HUES6 (cell line): Measurements from ENCODE around the gene PCYOX1L.

ENCODE experiments used
- H3K27ac ChIP-seq: 2 replicates; pipeline ENCODE4 v1.7.0; 2013; ENCODE audit warnings: low read depth, mild to moderate bottlenecking, low read length, inconsistent platforms
- H3K27me3 ChIP-seq: 2 replicates; pipeline ENCODE4 v1.6.1; 2013; ENCODE audit warnings: low read length; ENCODE audit not compliant: control insufficient read depth, insufficient read depth
- H3K36me3 ChIP-seq: 2 replicates; pipeline ENCODE4 v1.6.1; 2013; ENCODE audit warnings: low read length; ENCODE audit not compliant: control insufficient read depth, insufficient read depth
- H3K4me1 ChIP-seq: 2 replicates; pipeline ENCODE4 v1.6.1; 2013; ENCODE audit warnings: low read length; ENCODE audit not compliant: control insufficient read depth, insufficient read depth
- H3K4me3 ChIP-seq: 2 replicates; pipeline ENCODE4 v1.5.1; 2013; ENCODE audit warnings: low read depth, low read length
- H3K9ac ChIP-seq: one replicate; pipeline ENCODE4 v1.6.1; 2013; ENCODE audit warnings: mild to moderate bottlenecking, low read length
- H3K9me3 ChIP-seq: 2 replicates; pipeline ENCODE4 v1.6.1; 2013; ENCODE audit warnings: low read depth, low read length; ENCODE audit not compliant: control insufficient read depth, insufficient read depth

PCYOX1L gene

GRCh38 chr5:149322518-149322917 is 35.3 kb upstream of the PCYOX1L start:
- Histone ChIP-seq H3K27ac (no peak overlapping the region), H3K4me1 (peaks cover 16% of the 10 kb centered on the region), H3K4me3 (no peak overlapping the region), H3K9me3 (no peaks in the 10 kb centered on the region), H3K36me3 (no peaks in the 10 kb centered on the region), H3K9ac (no peak overlapping the region), H3K27me3 (no peaks in the 10 kb centered on the region)

GRCh38 chr5:149323210-149323609 is 34.6 kb upstream of the PCYOX1L start:
- no peak overlapping the region for H3K9ac ChIP-seq
- no peak overlapping the region for H3K4me3 ChIP-seq
- no peaks in the 10 kb centered on the region for H3K27me3 ChIP-seq
- no peaks in the 10 kb centered on the region for H3K36me3 ChIP-seq
- no peaks in the 10 kb centered on the region for H3K9me3 ChIP-seq
- H3K4me1 ChIP-seq, result peaks cover 14% of the 10 kb centered on the region; the same call in 1 of the 2 replicates
- no peak overlapping the region for H3K27ac ChIP-seq

GRCh38 chr5:149323621-149324205 is 34.1 kb upstream of the PCYOX1L start:
- Histone ChIP-seq H3K4me1 (peaks cover 14% of the 10 kb centered on the region; the same call in 1 of the 2 replicates), H3K9me3 (no peaks in the 10 kb centered on the region), H3K9ac (no peak overlapping the region), H3K27me3 (no peaks in the 10 kb centered on the region), H3K4me3 (no peak overlapping the region), H3K27ac (no peak overlapping the region), H3K36me3 (no peaks in the 10 kb centered on the region)

DNA sequence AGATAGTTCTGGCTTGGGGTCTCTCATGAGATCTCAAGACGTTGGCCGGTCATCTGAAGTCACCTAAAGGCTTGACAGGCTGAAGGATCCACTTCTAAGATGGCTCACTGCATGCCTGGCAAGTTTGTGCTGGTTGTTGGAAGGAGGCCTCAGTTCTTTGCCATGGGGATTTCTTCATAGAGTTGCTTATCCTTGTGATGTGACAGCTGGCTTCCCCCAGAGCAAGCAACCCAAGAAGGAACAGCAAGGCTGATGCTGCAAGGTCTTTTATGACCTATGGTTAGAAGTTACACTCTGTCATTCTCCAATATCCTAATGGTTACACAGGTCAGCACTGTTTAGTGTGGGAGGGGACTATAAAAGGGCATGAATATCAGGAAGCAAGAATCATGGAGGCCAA is 33.2 kb upstream of the PCYOX1L start:
- Histone ChIP-seq H3K4me1 (peaks cover 14% of the 10 kb centered on the region; the same call in 1 of the 2 replicates), H3K27ac (no peak overlapping the region), H3K9ac (no peak overlapping the region), H3K9me3 (no peaks in the 10 kb centered on the region), H3K27me3 (no peaks in the 10 kb centered on the region), H3K36me3 (no peaks in the 10 kb centered on the region), H3K4me3 (no peak overlapping the region)

GRCh38 chr5:149325166-149325735 is 32.6 kb upstream of the PCYOX1L start:
- Histone ChIP-seq H3K27ac (no peak overlapping the region), H3K9ac (no peak overlapping the region), H3K36me3 (no peaks in the 10 kb centered on the region), H3K27me3 (no peaks in the 10 kb centered on the region), H3K9me3 (no peaks in the 10 kb centered on the region), H3K4me1 (peaks cover 14% of the 10 kb centered on the region; the same call in 1 of the 2 replicates), H3K4me3 (no peak overlapping the region)

DNA sequence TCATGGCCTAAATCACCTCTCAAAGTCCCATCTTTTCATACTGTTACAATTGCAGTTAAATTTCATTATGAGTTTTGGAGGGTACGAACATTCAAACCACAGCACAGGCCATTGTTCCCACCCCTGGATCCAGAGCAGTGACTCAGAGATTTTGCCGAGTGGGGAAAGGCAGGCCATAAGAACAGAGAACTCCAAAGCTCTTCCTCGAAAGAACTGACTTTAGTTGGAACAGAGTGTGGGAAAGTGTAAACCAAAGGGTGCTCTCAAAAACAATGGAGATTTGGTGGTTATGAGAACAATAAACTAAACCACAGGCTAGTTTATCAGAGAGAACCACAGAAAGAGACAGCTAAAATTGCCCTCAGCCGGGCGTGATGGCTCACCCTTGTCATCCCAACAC is 32.0 kb upstream of the PCYOX1L start:
- Histone ChIP-seq H3K9ac (no peak overlapping the region), H3K9me3 (no peaks in the 10 kb centered on the region), H3K4me3 (no peak overlapping the region), H3K27ac (no peak overlapping the region), H3K36me3 (no peaks in the 10 kb centered on the region), H3K27me3 (no peaks in the 10 kb centered on the region), H3K4me1 (peaks cover 9% of the 10 kb centered on the region; the same call in 1 of the 2 replicates)

DNA sequence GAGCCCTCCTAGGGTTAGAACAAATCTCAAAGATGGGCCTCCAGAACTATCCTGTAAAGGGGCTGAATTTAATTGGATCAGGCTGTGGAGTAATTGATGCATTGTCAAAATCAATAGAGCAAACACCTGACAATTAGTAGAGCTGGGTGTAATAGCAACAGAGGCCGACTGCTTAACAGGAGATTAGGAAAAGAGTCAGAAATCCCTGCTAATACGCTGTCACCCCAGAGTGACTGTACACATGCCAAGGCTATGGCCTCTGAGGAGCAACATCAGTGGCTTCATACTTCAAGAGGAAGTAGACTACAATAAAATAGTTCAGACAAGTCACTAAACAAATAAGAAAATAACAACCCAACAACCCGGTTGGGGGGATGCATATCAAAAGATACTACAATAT is 31.2 kb upstream of the PCYOX1L start:
- Histone ChIP-seq H3K27ac (no peak overlapping the region), H3K27me3 (no peaks in the 10 kb centered on the region), H3K4me1 (peaks cover 4% of the 10 kb centered on the region; the same call in 1 of the 2 replicates), H3K36me3 (no peaks in the 10 kb centered on the region), H3K9me3 (no peaks in the 10 kb centered on the region), H3K9ac (no peak overlapping the region), H3K4me3 (no peak overlapping the region)

DNA sequence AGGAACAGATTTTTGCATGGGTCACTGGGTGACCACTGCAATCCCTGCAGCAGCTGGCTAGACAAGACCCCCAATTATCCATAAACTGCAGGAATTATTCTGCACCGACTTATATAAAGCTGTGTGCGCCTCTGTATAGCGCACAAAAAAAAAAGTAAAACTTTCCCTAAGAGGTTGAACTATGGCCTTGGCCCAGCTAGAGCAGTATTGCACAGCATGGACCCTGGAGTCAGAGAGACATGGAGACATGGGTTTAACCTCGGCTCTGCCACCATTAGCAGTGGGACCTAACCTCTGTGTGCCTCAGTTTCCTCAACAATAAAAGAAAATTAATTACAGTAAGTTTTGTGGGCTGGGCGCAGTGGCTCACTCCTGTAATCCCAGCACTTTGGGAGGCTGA is 29.7 kb upstream of the PCYOX1L start:
- Histone ChIP-seq H3K9me3 (no peaks in the 10 kb centered on the region), H3K27me3 (no peaks in the 10 kb centered on the region), H3K4me3 (no peak overlapping the region)

DNA sequence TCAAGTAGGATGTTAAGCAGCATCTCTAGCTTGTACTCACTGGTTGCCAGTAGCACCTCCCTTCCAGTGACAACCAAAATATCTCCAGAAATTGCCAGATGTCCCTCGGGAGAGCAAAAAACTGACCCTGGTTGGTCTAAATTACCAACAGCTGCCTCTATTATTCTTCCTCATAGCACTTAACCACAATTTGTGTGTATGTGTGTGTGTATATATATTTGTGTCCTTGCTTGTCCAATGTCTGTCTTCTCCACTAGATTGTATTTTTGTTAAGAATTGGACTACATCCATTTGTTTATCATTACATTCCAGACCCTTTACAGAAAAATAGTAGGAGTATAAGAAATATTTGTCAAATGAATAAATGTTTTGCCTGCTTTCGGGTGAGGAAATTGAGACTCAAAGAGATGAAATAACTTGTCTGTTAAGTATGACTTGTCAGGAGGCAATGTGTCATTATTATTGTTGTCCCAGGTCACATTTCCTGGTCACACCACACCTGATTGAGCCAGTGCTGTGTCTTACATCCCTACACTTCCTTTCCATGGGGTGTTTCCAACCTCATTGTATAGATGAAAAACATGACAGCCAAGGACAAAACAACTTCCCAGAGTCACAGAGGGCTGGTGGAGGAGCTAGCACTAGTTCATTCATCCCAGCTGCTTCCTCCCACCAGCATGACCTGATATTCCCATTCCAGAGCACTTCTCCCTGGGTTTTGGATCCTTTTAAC is 24.0 kb upstream of the PCYOX1L start:
- Histone ChIP-seq H3K27ac (no peak overlapping the region), H3K9me3 (no peaks in the 10 kb centered on the region)

More for the DNA sequence above, 29.7 kb upstream of the PCYOX1L start:
- H3K27ac ChIP-seq, result no peak overlapping the region
- no peaks in the 10 kb centered on the region for H3K36me3 ChIP-seq
- no peaks in the 10 kb centered on the region for H3K4me1 ChIP-seq
- H3K9ac ChIP-seq, result no peak overlapping the region

GRCh38 chr5:149337736-149338135 is 20.1 kb upstream of the PCYOX1L start:
- H3K9me3 ChIP-seq, result no peaks in the 10 kb centered on the region
- H3K27me3 ChIP-seq, result no peaks in the 10 kb centered on the region
- no peaks in the 10 kb centered on the region for H3K4me1 ChIP-seq
- no peak overlapping the region for H3K4me3 ChIP-seq
- no peaks in the 10 kb centered on the region for H3K36me3 ChIP-seq
- H3K27ac ChIP-seq, result no peak overlapping the region
- H3K9ac ChIP-seq, result no peak overlapping the region

More for the DNA sequence above, 24.0 kb upstream of the PCYOX1L start:
- Histone ChIP-seq H3K9ac (no peak overlapping the region), H3K27me3 (no peaks in the 10 kb centered on the region), H3K4me3 (no peak overlapping the region), H3K4me1 (no peaks in the 10 kb centered on the region), H3K36me3 (no peaks in the 10 kb centered on the region)

- no peak overlapping the region for H3K4me3 ChIP-seq
- no peak overlapping the region for H3K9ac ChIP-seq
- H3K27me3 ChIP-seq, result no peaks in the 10 kb centered on the region
- H3K27ac ChIP-seq, result no peak overlapping the region
- no peaks in the 10 kb centered on the region for H3K9me3 ChIP-seq
- H3K4me1 ChIP-seq, result no peaks in the 10 kb centered on the region
- no peaks in the 10 kb centered on the region for H3K36me3 ChIP-seq
These were observed 19.5 kb upstream of the PCYOX1L start for GRCh38 chr5:149338364-149338763.
